GM12892 (cell line): ENCODE results near the gene AVPR2.
A peak's percentile ranks its signal among the peaks of the same experiment; 100 is the strongest.

Experiments used
- DNase-seq: peaks from one replicate; pipeline ENCODE4 v3.0.0; 2011; ENCODE audit not compliant: insufficient read length
- FAIRE-seq: peaks from 2 replicates; lab custom pipeline; 2011; peaks lifted over from hg19 to GRCh38; lab: Jason Lieb, UNC
- POLR2A ChIP-seq: IDR thresholded peaks from 2 replicates; pipeline ENCODE4 v1.6.1; 2011; ENCODE audit warnings: low read depth, low read length, control low read depth
- POLR2AphosphoS5 ChIP-seq: IDR thresholded peaks from 2 replicates; pipeline ENCODE4 v1.6.1; 2011; ENCODE audit warnings: low read depth, low read length, control low read depth
- TAF1 ChIP-seq: IDR thresholded peaks from 2 replicates; pipeline ENCODE4 v1.6.1; 2011; ENCODE audit warnings: low read depth, mild to moderate bottlenecking, control low read depth, low read length, borderline replicate concordance

Gene AVPR2

GRCh38 chrX:153944140-153944799, 39.8 kb downstream of the AVPR2 start, which contains the start of gene RENBP:
Gene RENBP (minus strand): TSS chrX:153944643. CDS start chrX:153944610, 33 bp downstream.
- TF ChIP-seq POLR2AphosphoS5 (no peak), TAF1 (no peak)
- no peak for DNase-seq
- FAIRE-seq, result no peak

GRCh38 chrX:153944800-153945150, 40.3 kb downstream of the AVPR2 start:
- FAIRE-seq, result no peak

DNA sequence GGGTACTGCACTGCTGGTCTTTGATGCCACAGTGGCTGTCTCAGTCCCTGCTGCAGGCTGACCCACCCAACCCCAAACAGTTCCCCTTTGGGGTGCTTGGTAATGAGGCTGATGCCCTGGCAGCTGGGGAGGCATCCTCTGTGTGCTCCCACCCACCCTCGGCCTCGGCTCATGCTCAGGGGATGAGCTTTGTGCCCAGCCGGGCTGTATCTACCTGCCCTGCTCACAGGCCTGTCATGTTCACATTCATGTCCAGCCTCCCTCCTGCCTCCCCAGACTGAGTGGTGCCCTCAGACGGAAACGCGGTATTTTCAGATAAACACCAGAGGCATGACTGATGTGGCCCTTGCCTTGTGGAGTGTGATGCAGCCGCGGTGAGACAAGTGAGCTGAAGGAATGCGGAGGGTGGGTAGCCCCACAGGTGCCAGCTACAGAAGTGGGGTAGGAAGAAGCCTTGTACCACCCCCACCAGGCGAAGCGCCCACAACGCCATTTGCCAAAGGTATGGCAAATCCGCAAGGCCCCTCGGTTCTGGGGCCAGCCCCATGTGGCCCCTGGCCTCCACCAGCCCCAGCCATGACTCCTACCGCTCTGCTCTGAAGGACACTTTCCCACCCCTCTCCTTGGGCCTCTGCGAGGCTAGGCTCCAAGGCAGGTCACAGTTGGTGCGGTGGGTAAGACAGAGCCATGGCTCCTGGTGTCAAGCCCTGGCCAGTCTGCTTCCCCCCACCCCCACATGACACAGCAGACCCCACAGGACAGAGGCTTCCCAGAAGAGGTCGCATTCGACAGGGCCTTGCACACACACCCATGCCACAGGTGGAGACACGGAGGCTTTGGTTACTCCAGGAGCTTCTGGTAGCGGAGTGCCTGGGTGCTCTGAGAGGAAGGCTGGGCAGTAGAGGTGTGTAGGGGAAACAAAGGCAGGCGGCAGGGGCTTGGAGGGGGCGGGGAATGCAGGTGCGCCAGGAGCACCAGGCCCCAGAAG, 41.8 kb downstream of the AVPR2 start:
- DNase-seq, result no peak
- no peak for FAIRE-seq
- TF ChIP-seq POLR2A, result 0 out of 2 replicates have a peak, but pooled peaks have one; percentile 6
- no peak for TF ChIP-seq TAF1
- TF ChIP-seq POLR2AphosphoS5, result 0 out of 2 replicates have a peak, but pooled peaks have one; percentile 35

More at GRCh38 chrX:153944800-153945150, 40.3 kb downstream of the AVPR2 start:
- TF ChIP-seq TAF1, result no peak
- TF ChIP-seq POLR2AphosphoS5, result no peak
- TF ChIP-seq POLR2A, result no peak
- DNase-seq, result no peak

DNA sequence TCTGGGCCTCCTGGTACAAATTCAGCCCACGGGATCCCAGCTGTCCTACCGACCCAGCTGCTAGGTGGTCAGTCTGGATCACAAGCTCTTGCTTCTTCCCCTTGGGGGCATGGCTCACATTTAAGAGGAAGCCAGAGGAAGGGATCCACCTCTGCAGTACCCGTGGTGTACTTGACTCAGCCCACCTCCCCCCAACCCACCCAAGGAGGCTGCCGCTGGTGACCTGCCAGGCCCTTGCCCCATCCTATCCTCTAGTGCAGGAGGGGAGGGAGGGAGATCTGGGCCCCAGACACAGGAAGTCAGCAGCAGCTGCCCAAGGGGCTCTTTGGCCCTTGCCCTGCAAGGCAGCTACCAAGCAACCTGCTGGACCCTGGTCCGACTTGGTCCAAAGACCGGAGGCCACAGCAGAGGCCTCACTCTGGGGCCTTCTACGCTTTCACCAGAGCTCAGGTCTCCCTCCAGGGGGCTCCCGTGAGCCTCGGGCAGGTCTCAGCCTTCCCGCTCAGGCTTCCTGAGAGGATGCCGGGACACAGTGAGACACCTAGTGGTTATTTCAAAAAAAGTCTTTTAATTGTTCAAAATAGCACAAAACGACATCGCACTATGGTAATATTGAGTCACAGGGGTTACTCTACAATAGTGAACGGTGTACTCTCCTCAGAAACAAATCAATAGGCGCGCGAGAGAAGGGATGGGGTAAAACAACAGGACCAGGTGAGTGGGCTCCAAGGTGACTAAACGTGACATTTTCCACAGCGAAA, 42.7 kb downstream of the AVPR2 start:
- FAIRE-seq (peak; percentile 88), DNase-seq (peak; percentile 93)
- 0 out of 2 replicates have a peak, but pooled peaks have one; percentile 22 for TF ChIP-seq POLR2A
- no peak; the same call in 1 of the 2 replicates for TF ChIP-seq POLR2AphosphoS5

DNA sequence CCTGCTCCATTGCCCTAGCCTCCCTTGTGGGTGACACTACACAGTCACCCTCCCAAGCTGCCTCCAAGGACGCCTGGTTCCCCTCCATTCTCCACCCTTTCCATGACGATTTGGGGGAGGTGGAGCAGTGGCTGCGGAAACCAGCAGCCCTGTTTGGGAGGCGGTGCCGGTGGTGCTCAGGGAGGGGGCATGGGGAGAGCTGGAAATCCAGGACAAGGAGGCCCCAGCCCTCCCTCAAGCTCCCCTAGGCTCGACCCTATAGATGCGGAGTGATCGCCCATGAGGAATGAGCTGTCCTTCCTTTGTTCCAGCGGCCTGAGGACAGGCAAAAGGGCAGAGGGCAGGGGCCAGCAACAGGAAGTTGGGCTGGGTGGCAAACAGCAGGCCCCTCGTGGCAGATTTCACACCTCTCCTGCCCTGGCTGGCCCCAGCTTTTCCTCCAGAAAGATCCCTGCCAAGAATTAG, 43.6 kb downstream of the AVPR2 start:
- 0 out of 2 replicates have a peak, but pooled peaks have one; percentile 21 for TF ChIP-seq POLR2AphosphoS5
- no peak for TF ChIP-seq TAF1
- TF ChIP-seq POLR2A, result no peak; the same call in 1 of the 2 replicates
- DNase-seq (no peak), FAIRE-seq (no peak)

DNA sequence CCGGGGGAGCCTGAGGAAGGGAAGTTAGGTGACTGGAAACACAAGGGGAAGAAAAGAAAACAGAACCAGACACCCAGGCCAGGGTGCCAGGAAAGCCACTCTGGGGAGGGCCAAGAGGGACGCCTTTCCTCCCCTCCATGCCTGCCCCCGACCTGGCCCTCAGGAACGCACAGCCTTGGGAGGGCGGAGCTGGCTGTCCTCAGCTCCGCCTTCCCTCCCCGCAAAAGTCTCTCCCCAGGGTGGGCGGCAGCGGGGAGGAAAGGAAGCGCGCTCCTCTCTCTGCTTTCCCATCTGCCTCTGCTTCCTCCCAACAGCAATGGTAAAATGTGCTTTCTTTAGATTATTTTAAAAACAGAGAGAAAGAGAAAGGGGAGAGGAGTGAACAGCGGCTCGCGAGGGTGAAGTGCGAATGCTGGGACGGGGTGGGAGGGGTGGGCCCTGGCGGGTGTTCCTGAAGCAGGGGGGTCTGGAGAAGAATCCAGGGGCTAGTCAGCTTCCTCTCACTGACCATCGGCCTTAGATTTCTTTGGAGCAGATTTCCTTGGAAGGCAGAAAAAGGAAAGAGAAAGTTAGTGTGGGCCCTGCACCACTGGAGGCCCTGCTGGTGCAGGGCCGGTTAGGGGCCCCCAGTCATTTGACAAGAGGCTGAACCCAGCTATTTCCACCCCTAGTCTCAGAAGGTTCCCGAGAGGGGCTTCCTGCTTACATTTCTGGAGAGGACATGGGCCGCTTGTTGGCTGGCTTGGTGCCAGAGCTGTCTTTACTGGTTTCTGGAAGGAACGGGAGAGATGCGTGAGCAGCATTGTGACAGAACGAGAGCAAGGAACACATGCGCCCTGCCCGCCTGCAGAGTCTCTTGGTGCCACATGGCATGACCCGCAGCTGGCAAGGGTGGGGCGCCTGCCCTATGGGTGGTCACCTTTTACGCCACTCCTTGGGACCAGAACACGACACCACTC, 44.7 kb downstream of the AVPR2 start:
- FAIRE-seq, result no peak
- no peak for DNase-seq
- TF ChIP-seq TAF1 (no peak), POLR2A (no peak), POLR2AphosphoS5 (no peak)

GRCh38 chrX:153950127-153950526, 45.7 kb downstream of the AVPR2 start:
- TF ChIP-seq POLR2A (no peak; the same call in 1 of the 2 replicates), POLR2AphosphoS5 (no peak), TAF1 (no peak)
- DNase-seq (no peak), FAIRE-seq (no peak)

GRCh38 chrX:153951683-153952372, 47.4 kb downstream of the AVPR2 start:
- FAIRE-seq, result no peak
- no peak for TF ChIP-seq POLR2AphosphoS5
- TF ChIP-seq POLR2A, result no peak
- TF ChIP-seq TAF1, result no peak

DNA sequence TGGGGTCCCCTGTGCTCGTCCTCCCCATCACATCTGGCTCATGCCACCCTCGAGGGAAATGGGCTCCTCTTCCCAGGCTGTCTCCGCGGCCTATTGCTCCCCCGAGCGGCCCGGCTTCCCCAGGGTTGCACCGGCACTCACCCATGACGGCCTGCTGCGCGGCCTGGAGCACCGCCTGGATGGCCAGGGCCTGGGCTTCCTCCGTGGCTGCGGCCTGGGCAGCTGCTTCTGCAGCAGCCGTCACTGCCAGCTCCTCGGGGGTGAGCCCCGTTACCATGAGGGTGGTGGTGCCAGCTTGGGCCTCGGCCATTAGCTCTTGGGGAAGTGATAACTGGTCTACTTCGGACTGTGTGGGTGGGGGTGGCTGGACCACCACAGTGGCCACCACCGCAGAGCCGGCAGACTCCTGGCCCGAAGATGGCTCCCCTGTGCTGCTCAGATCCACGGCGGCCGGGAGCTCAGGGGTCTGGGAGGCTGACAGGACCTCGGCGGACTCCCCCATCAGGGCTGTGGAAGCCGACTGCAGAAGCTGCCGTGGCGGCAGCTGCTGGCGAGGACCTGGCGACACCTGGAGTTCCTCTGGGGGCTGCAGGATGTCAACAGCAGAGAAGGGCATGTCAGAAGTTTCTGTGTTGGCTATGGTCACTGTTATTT, 48.0 kb downstream of the AVPR2 start:
- TF ChIP-seq TAF1 (no peak), POLR2A (no peak), POLR2AphosphoS5 (no peak)
- no peak for FAIRE-seq

More at GRCh38 chrX:153951683-153952372, 47.4 kb downstream of the AVPR2 start:
- no peak for DNase-seq

More for the DNA sequence above, 48.0 kb downstream of the AVPR2 start:
- DNase-seq, result no peak
